ENCODE results near the gene ESRRB.

ESRRB gene

GRCh38 chr14:76351941-76352340, 24.0 kb upstream of the ESRRB start:
- no peak for DNase-seq (ENCODE audit: low spot score)
- H3K18ac ChIP-seq (ENCODE audit: low read length): no peak overlapping the region
- no peak overlapping the region for H3K4me2 ChIP-seq (ENCODE audit: insufficient read depth, low read length, poor library complexity, severe bottlenecking)
- H3K23ac ChIP-seq (ENCODE audit: low read depth, low read length, poor library complexity): no peak overlapping the region
- H3K14ac ChIP-seq (ENCODE audit: low read length): no peak overlapping the region
- H3K4ac ChIP-seq (ENCODE audit: low read length): no peak overlapping the region
- WGBS, 2 donors (ENCODE audit: extremely low coverage in 2 of 2, insufficient read length in 2 of 2, insufficient replicate concordance in 1 of 2): no CpG with 5 or more reads among the region's 5 CpGs
- no peak overlapping the region for H3K27ac ChIP-seq (replicated peaks; ENCODE audit: low read length)
- H4K8ac ChIP-seq (ENCODE audit: low read depth, low read length): no peak overlapping the region
- H3K9ac ChIP-seq (ENCODE audit: low read depth, low read length, poor library complexity): no peak overlapping the region
- no peaks in the 10 kb centered on the region for H3K9me3 ChIP-seq (replicated peaks in 1 of 2; ENCODE audit: control insufficient read depth in 2 of 2, insufficient read depth in 1 of 2, low read depth in 1 of 2, low read length in 2 of 2)
- H2BK5ac ChIP-seq (ENCODE audit: low read length): no peak overlapping the region
- H3K4me1 ChIP-seq (ENCODE audit: control insufficient read depth in 2 of 2, insufficient read depth in 1 of 2, low read depth in 1 of 2, low read length in 2 of 2): peaks cover 5 to 17% of the 10 kb centered on the region in 2 donors
- H2BK15ac ChIP-seq (ENCODE audit: low read length): no peak overlapping the region
- no peak overlapping the region for H2BK12ac ChIP-seq (ENCODE audit: low read length)
- H3K27me3 ChIP-seq (ENCODE audit: control insufficient read depth in 3 of 3, insufficient read depth in 3 of 3, low read depth in 1 of 3, low read length in 3 of 3): peaks cover 0 to 8% (median 7%) of the 10 kb centered on the region in 3 experiments
- H2AFZ ChIP-seq (ENCODE audit: low read length): no peak overlapping the region
- H3K79me1 ChIP-seq (ENCODE audit: low read depth, low read length): no peaks in the 10 kb centered on the region
- no peak overlapping the region for H3K4me3 ChIP-seq (ENCODE audit: low read length in 2 of 2)
- H3K36me3 ChIP-seq (replicated peaks in 1 of 2; ENCODE audit: control insufficient read depth in 2 of 2, insufficient read depth in 2 of 2, low read length in 2 of 2): no peaks in the 10 kb centered on the region
- H2BK120ac ChIP-seq (ENCODE audit: low read depth, low read length): no peak overlapping the region
- H2AK5ac ChIP-seq (ENCODE audit: low read depth, low read length): no peak overlapping the region
- no peak overlapping the region for H4K91ac ChIP-seq (ENCODE audit: low read depth, low read length, poor library complexity)

- H3K18ac ChIP-seq (ENCODE audit: low read length): no peak overlapping the region
- no peak overlapping the region for H2BK120ac ChIP-seq (ENCODE audit: low read depth, low read length)
- H3K4me3 ChIP-seq (ENCODE audit: low read length in 2 of 2): no peak overlapping the region
- H3K23ac ChIP-seq (ENCODE audit: low read depth, low read length, poor library complexity): no peak overlapping the region
- H2AFZ ChIP-seq (ENCODE audit: low read length): peak overlapping the region; percentile 82
- no peaks in the 10 kb centered on the region for H3K36me3 ChIP-seq (replicated peaks in 1 of 2; ENCODE audit: control insufficient read depth in 2 of 2, insufficient read depth in 2 of 2, low read length in 2 of 2)
- no peaks in the 10 kb centered on the region for H3K9me3 ChIP-seq (replicated peaks in 1 of 2; ENCODE audit: control insufficient read depth in 2 of 2, insufficient read depth in 1 of 2, low read depth in 1 of 2, low read length in 2 of 2)
- no peak overlapping the region for H3K27ac ChIP-seq (replicated peaks; ENCODE audit: low read length)
- peak; percentile 69 for DNase-seq (ENCODE audit: low spot score)
- no peaks in the 10 kb centered on the region for H3K79me1 ChIP-seq (ENCODE audit: low read depth, low read length)
- no peak overlapping the region for H2AK5ac ChIP-seq (ENCODE audit: low read depth, low read length)
- WGBS, 2 donors (ENCODE audit: extremely low coverage in 2 of 2, insufficient read length in 2 of 2, insufficient replicate concordance in 1 of 2): no CpG with 5 or more reads among the region's 40 CpGs
- H3K4ac ChIP-seq (ENCODE audit: low read length): no peak overlapping the region
- no peak overlapping the region for H3K9ac ChIP-seq (ENCODE audit: low read depth, low read length, poor library complexity)
- H3K4me1 ChIP-seq (ENCODE audit: control insufficient read depth in 2 of 2, insufficient read depth in 1 of 2, low read depth in 1 of 2, low read length in 2 of 2): peaks cover 5 to 17% of the 10 kb centered on the region in 2 donors
- no peak overlapping the region for H4K8ac ChIP-seq (ENCODE audit: low read depth, low read length)
- H3K4me2 ChIP-seq (ENCODE audit: insufficient read depth, low read length, poor library complexity, severe bottlenecking): peak overlapping the region; percentile 31
- no peak overlapping the region for H2BK12ac ChIP-seq (ENCODE audit: low read length)
- no peak overlapping the region for H4K91ac ChIP-seq (ENCODE audit: low read depth, low read length, poor library complexity)
- no peak overlapping the region for H2BK5ac ChIP-seq (ENCODE audit: low read length)
- peaks cover 0 to 8% (median 7%) of the 10 kb centered on the region in 3 experiments for H3K27me3 ChIP-seq (ENCODE audit: control insufficient read depth in 3 of 3, insufficient read depth in 3 of 3, low read depth in 1 of 3, low read length in 3 of 3)
- no peak overlapping the region for H2BK15ac ChIP-seq (ENCODE audit: low read length)
- H3K14ac ChIP-seq (ENCODE audit: low read length): no peak overlapping the region
These were observed 23.2 kb upstream of the ESRRB start for GRCh38 chr14:76352639-76353281.

- no peak overlapping the region for H4K8ac ChIP-seq (ENCODE audit: low read depth, low read length)
- no peak overlapping the region for H3K4me2 ChIP-seq (ENCODE audit: insufficient read depth, low read length, poor library complexity, severe bottlenecking)
- no peak overlapping the region for H3K23ac ChIP-seq (ENCODE audit: low read depth, low read length, poor library complexity)
- no peak overlapping the region for H2BK12ac ChIP-seq (ENCODE audit: low read length)
- no peak overlapping the region for H3K9ac ChIP-seq (ENCODE audit: low read depth, low read length, poor library complexity)
- H3K4me3 ChIP-seq (ENCODE audit: low read length in 2 of 2): no peak overlapping the region
- H3K4ac ChIP-seq (ENCODE audit: low read length): no peak overlapping the region
- H3K14ac ChIP-seq (ENCODE audit: low read length): no peak overlapping the region
- WGBS, 2 donors (ENCODE audit: extremely low coverage in 2 of 2, insufficient read length in 2 of 2, insufficient replicate concordance in 1 of 2): no CpG with 5 or more reads among the region's 4 CpGs
- H3K4me1 ChIP-seq (ENCODE audit: control insufficient read depth in 2 of 2, insufficient read depth in 1 of 2, low read depth in 1 of 2, low read length in 2 of 2): peaks cover 2 to 7% of the 10 kb centered on the region in 2 donors
- H2BK5ac ChIP-seq (ENCODE audit: low read length): no peak overlapping the region
- H2BK120ac ChIP-seq (ENCODE audit: low read depth, low read length): no peak overlapping the region
- DNase-seq (ENCODE audit: low spot score): no peak
- H3K9me3 ChIP-seq (replicated peaks in 1 of 2; ENCODE audit: control insufficient read depth in 2 of 2, insufficient read depth in 1 of 2, low read depth in 1 of 2, low read length in 2 of 2): no peaks in the 10 kb centered on the region
- H3K18ac ChIP-seq (ENCODE audit: low read length): no peak overlapping the region
- H3K27ac ChIP-seq (replicated peaks; ENCODE audit: low read length): no peak overlapping the region
- no peaks in the 10 kb centered on the region for H3K36me3 ChIP-seq (replicated peaks in 1 of 2; ENCODE audit: control insufficient read depth in 2 of 2, insufficient read depth in 2 of 2, low read length in 2 of 2)
- no peak overlapping the region for H4K91ac ChIP-seq (ENCODE audit: low read depth, low read length, poor library complexity)
- no peak overlapping the region for H2AK5ac ChIP-seq (ENCODE audit: low read depth, low read length)
- no peak overlapping the region for H2AFZ ChIP-seq (ENCODE audit: low read length)
- H2BK15ac ChIP-seq (ENCODE audit: low read length): no peak overlapping the region
- no peaks in the 10 kb centered on the region for H3K79me1 ChIP-seq (ENCODE audit: low read depth, low read length)
- peaks cover 0 to 8% (median 7%) of the 10 kb centered on the region in 3 experiments for H3K27me3 ChIP-seq (ENCODE audit: control insufficient read depth in 3 of 3, insufficient read depth in 3 of 3, low read depth in 1 of 3, low read length in 3 of 3)
These were observed 21.6 kb upstream of the ESRRB start for GRCh38 chr14:76354310-76354709.

GRCh38 chr14:76355771-76356170, 20.2 kb upstream of the ESRRB start:
- H2AFZ ChIP-seq (ENCODE audit: low read length): no peak overlapping the region
- no peak overlapping the region for H3K14ac ChIP-seq (ENCODE audit: low read length)
- H3K79me1 ChIP-seq (ENCODE audit: low read depth, low read length): no peaks in the 10 kb centered on the region
- H3K36me3 ChIP-seq (replicated peaks in 1 of 2; ENCODE audit: control insufficient read depth in 2 of 2, insufficient read depth in 2 of 2, low read length in 2 of 2): no peaks in the 10 kb centered on the region
- DNase-seq (ENCODE audit: low spot score): no peak
- H3K27ac ChIP-seq (replicated peaks; ENCODE audit: low read length): no peak overlapping the region
- H2BK120ac ChIP-seq (ENCODE audit: low read depth, low read length): no peak overlapping the region
- no peak overlapping the region for H4K91ac ChIP-seq (ENCODE audit: low read depth, low read length, poor library complexity)
- H3K4ac ChIP-seq (ENCODE audit: low read length): no peak overlapping the region
- no peak overlapping the region for H3K4me2 ChIP-seq (ENCODE audit: insufficient read depth, low read length, poor library complexity, severe bottlenecking)
- no peak overlapping the region for H3K9ac ChIP-seq (ENCODE audit: low read depth, low read length, poor library complexity)
- H4K8ac ChIP-seq (ENCODE audit: low read depth, low read length): no peak overlapping the region
- H2BK12ac ChIP-seq (ENCODE audit: low read length): no peak overlapping the region
- no peak overlapping the region for H2BK5ac ChIP-seq (ENCODE audit: low read length)
- no peak overlapping the region for H3K4me3 ChIP-seq (ENCODE audit: low read length in 2 of 2)
- no CpG with 5 or more reads among the region's 3 CpGs for WGBS, 2 donors (ENCODE audit: extremely low coverage in 2 of 2, insufficient read length in 2 of 2, insufficient replicate concordance in 1 of 2)
- no peak overlapping the region for H2AK5ac ChIP-seq (ENCODE audit: low read depth, low read length)
- peaks cover 0 to 7% of the 10 kb centered on the region in 2 donors for H3K4me1 ChIP-seq (ENCODE audit: control insufficient read depth in 2 of 2, insufficient read depth in 1 of 2, low read depth in 1 of 2, low read length in 2 of 2)
- H3K18ac ChIP-seq (ENCODE audit: low read length): no peak overlapping the region
- H3K23ac ChIP-seq (ENCODE audit: low read depth, low read length, poor library complexity): no peak overlapping the region
- H2BK15ac ChIP-seq (ENCODE audit: low read length): no peak overlapping the region
- H3K9me3 ChIP-seq (replicated peaks in 1 of 2; ENCODE audit: control insufficient read depth in 2 of 2, insufficient read depth in 1 of 2, low read depth in 1 of 2, low read length in 2 of 2): no peaks in the 10 kb centered on the region
- peaks cover 0 to 7% (median 6%) of the 10 kb centered on the region in 3 experiments for H3K27me3 ChIP-seq (ENCODE audit: control insufficient read depth in 3 of 3, insufficient read depth in 3 of 3, low read depth in 1 of 3, low read length in 3 of 3)
